Stimulated activated CD8-positive, alpha-beta memory T cell treated with anti-CD3 and anti-CD28 coated beads, Interleukin-15, amount 100 ng/mL, for 48 hours (primary cell): ENCODE data around the gene DUOX2.
"Not testable (repeated sequence)": the region's sequence is repeated elsewhere in the genome, so short reads cannot be mapped to it uniquely, and the experiment has no call there.

Source experiments
- DNase-seq, 2 donors: peaks; one replicate each; pipeline ENCODE4 v3.0.0-alpha.2; 2020; ENCODE audit warnings: low read depth in 2 of 2

DUOX2 gene

GRCh38 chr15:45118996-45119395 is 5.0 kb upstream of the DUOX2 start:
- DNase-seq = no peak

- DNase-seq = peak; percentile 71 to 73
Observed at GRCh38 chr15:45118131-45118588, 4.2 kb upstream of the DUOX2 start.

- no peak for DNase-seq
Observed at GRCh38 chr15:45117308-45118130, 3.5 kb upstream of the DUOX2 start.

GRCh38 chr15:45116482-45117307 is 2.7 kb upstream of the DUOX2 start:
- DNase-seq = no peak

GRCh38 chr15:45116006-45116481 is 2.1 kb upstream of the DUOX2 start:
- DNase-seq = no peak

- no peak for DNase-seq
Observed at GRCh38 chr15:45115312-45115820, 1.4 kb upstream of the DUOX2 start.

- DNase-seq = no peak
Observed at GRCh38 chr15:45114751-45115085, 746 bp upstream of the DUOX2 start.

- no peak for DNase-seq
Observed at GRCh38 chr15:45113380-45113990, 487 bp downstream of the DUOX2 start.

GRCh38 chr15:45112591-45113379 is 1.2 kb downstream of the DUOX2 start:
- DNase-seq = no peak

- no peak for DNase-seq
Observed at GRCh38 chr15:45112143-45112590, 1.8 kb downstream of the DUOX2 start.

- no peak for DNase-seq
Observed at GRCh38 chr15:45111390-45112142, 2.4 kb downstream of the DUOX2 start.

GRCh38 chr15:45110256-45110820 is 3.6 kb downstream of the DUOX2 start:
- DNase-seq = no peak

- no peak for DNase-seq
Observed at GRCh38 chr15:45107941-45108630, 5.9 kb downstream of the DUOX2 start.

GRCh38 chr15:45106002-45106790 is 7.8 kb downstream of the DUOX2 start:
- no peak for DNase-seq

GRCh38 chr15:45105586-45105985 is 8.4 kb downstream of the DUOX2 start:
- no peak for DNase-seq

- not testable (repeated sequence) for DNase-seq
Observed at GRCh38 chr15:45104170-45104569, 9.8 kb downstream of the DUOX2 start.

GRCh38 chr15:45102226-45102625 is 11.7 kb downstream of the DUOX2 start:
- DNase-seq = no peak

- DNase-seq = no peak
Observed at GRCh38 chr15:45101749-45102148, 12.2 kb downstream of the DUOX2 start.
